IMR-90 (cell line): Measurements from ENCODE around the gene HAX1. TPM values are rescaled to one million over a fixed set of nuclear protein-coding genes. Genes with fewer than 3 reads are reported as not detected.

Experiments used
- ATAC-seq: fragments of 200-7000 bp; cut with Tn5 transposase; 2 replicates; pipeline ENCODE4 v1.9.1; 2020; ENCODE audit warnings: low read depth, mild to moderate bottlenecking, moderate library complexity
- BruUV-seq: library from RNA; stranded (reverse); fragments of 400-500 nt; replicated peaks from 2 replicates; lab custom pipeline; 2021; lab: Mats Ljungman, UMichigan
- CTCF ChIA-PET: fragments of 300-600 bp; formaldehyde crosslinking; extraction: SDS; loops from one replicate; lab custom pipeline; 2021; ENCODE audit warnings: antibody characterized with exemption; lab: Yijun Ruan, JAX
- POLR2A ChIA-PET: fragments of 300-600 bp; sonication (Branson Sonifier 250); formaldehyde crosslinking; loops from one replicate; lab custom pipeline; 2022; ENCODE audit warnings: antibody characterized with exemption; ENCODE audit not compliant: unreplicated experiment; lab: Charles Lee
- DNase-seq: peaks from one replicate; pipeline ENCODE4 v3.0.0; 2013
- H2AFZ ChIP-seq: replicated peaks from 2 replicates; pipeline ENCODE3; 2013; ENCODE audit warnings: low read length, mild to moderate bottlenecking; ENCODE audit not compliant: poor library complexity
- H2AK5ac ChIP-seq: 2 replicates; pipeline ENCODE4 v1.6.1; 2013; ENCODE audit warnings: low read depth, low read length, inconsistent platforms
- H2AK9ac ChIP-seq: replicated peaks from 2 replicates; pipeline ENCODE3; 2013; ENCODE audit warnings: mild to moderate bottlenecking, low read depth, low read length, moderate library complexity; ENCODE audit not compliant: poor library complexity
- H2BK120ac ChIP-seq: 2 replicates; pipeline ENCODE4 v1.6.1; 2013; ENCODE audit warnings: low read depth, low read length, inconsistent platforms
- H2BK15ac ChIP-seq: 3 replicates; pipeline ENCODE4 v1.6.1; 2013; ENCODE audit warnings: low read depth, low read length, inconsistent platforms
- H2BK20ac ChIP-seq: 2 replicates; pipeline ENCODE4 v1.6.1; 2013; ENCODE audit warnings: low read depth, mild to moderate bottlenecking, inconsistent platforms, low read length, moderate library complexity
- H2BK5ac ChIP-seq: 2 replicates; pipeline ENCODE4 v1.6.1; 2013; ENCODE audit warnings: mild to moderate bottlenecking, low read depth, low read length, inconsistent platforms; ENCODE audit not compliant: poor library complexity, severe bottlenecking
- H3K14ac ChIP-seq: replicated peaks from 2 replicates; pipeline ENCODE4 v1.6.1; 2013; ENCODE audit warnings: low read depth, low read length, inconsistent platforms
- H3K18ac ChIP-seq: 2 replicates; pipeline ENCODE4 v1.6.1; 2013; ENCODE audit warnings: low read depth, low read length, control low read depth
- H3K23ac ChIP-seq: 2 replicates; pipeline ENCODE4 v1.6.1; 2013; ENCODE audit warnings: low read depth, low read length, inconsistent platforms
- H3K27ac ChIP-seq: 2 replicates; pipeline ENCODE4 v1.5.1; 2013; ENCODE audit warnings: mild to moderate bottlenecking, control low read depth, low read length; ENCODE audit not compliant: insufficient read depth
- H3K27me3 ChIP-seq: 2 replicates; pipeline ENCODE4 v1.6.1; 2013; ENCODE audit warnings: low read length; ENCODE audit not compliant: control insufficient read depth, insufficient read depth
- H3K36me3 ChIP-seq: 2 replicates; pipeline ENCODE4 v1.6.1; 2013; ENCODE audit warnings: low read length, mixed read lengths; ENCODE audit not compliant: control insufficient read depth, insufficient read depth
- H3K4ac ChIP-seq: 2 replicates; pipeline ENCODE4 v1.6.1; 2013; ENCODE audit warnings: low read depth, low read length, inconsistent platforms
- H3K4me1 ChIP-seq: 2 replicates; pipeline ENCODE4 v1.6.1; 2013; ENCODE audit warnings: low read length, mixed read lengths; ENCODE audit not compliant: control insufficient read depth, insufficient read depth
- H3K4me2 ChIP-seq: 2 replicates; pipeline ENCODE4 v1.6.1; 2013; ENCODE audit warnings: low read depth, mild to moderate bottlenecking, control low read depth, low read length, moderate library complexity
- H3K4me3 ChIP-seq: 2 replicates; pipeline ENCODE4 v1.5.1; 2013; ENCODE audit warnings: low read depth, mild to moderate bottlenecking, control low read depth, low read length, moderate library complexity; ENCODE audit not compliant: insufficient read depth
- H3K56ac ChIP-seq: 2 replicates; pipeline ENCODE4 v1.6.1; 2013; ENCODE audit warnings: low read length, inconsistent platforms; ENCODE audit not compliant: insufficient read depth; ENCODE audit errors: extremely low read depth
- H3K79me1 ChIP-seq, 2 experiments: 2 replicates each; pipeline ENCODE4 v1.6.1; 2013; ENCODE audit warnings: low read length in 2 of 2, inconsistent platforms in 1 of 2, low read depth in 1 of 2
- H3K9ac ChIP-seq: 2 replicates; pipeline ENCODE4 v1.6.1; 2013; ENCODE audit warnings: low read depth, low read length, control low read depth
- H3K9me1 ChIP-seq: 2 replicates; pipeline ENCODE4 v1.6.1; 2013; ENCODE audit warnings: low read length, inconsistent platforms; ENCODE audit not compliant: insufficient read depth
- H3K9me3 ChIP-seq: 2 replicates; pipeline ENCODE4 v1.6.1; 2013; ENCODE audit warnings: low read length; ENCODE audit not compliant: control insufficient read depth, insufficient read depth
- H4K20me1 ChIP-seq: 2 replicates; pipeline ENCODE4 v1.6.1; 2013; ENCODE audit warnings: low read length, inconsistent platforms; ENCODE audit not compliant: insufficient read depth
- H4K5ac ChIP-seq: 2 replicates; pipeline ENCODE4 v1.6.1; 2013; ENCODE audit warnings: mild to moderate bottlenecking, low read depth, low read length, control low read depth
- H4K8ac ChIP-seq, 2 experiments: 2 replicates each; pipeline ENCODE4 v1.6.1; 2013; ENCODE audit warnings: low read depth in 2 of 2, low read length in 2 of 2, control low read depth in 1 of 2, inconsistent platforms in 1 of 2
- H4K91ac ChIP-seq: 2 replicates; pipeline ENCODE4 v1.6.1; 2013; ENCODE audit warnings: low read depth, low read length, inconsistent platforms; ENCODE audit not compliant: insufficient read depth
- CEBPB ChIP-seq: IDR thresholded peaks from 2 replicates; pipeline ENCODE4 v1.6.1; 2012; ENCODE audit warnings: low read depth, low read length, improper control_type of control experiment
- CHD1 ChIP-seq: IDR thresholded peaks from 2 replicates; pipeline ENCODE4 v1.6.1; 2012; ENCODE audit warnings: low read depth, low read length, improper control_type of control experiment
- FOS ChIP-seq: fragments of 150-350 bp; IDR thresholded peaks from 2 replicates; pipeline ENCODE4 v1.6.1; 2016; ENCODE audit warnings: low read depth, low read length
- MAFK ChIP-seq: IDR thresholded peaks from 2 replicates; pipeline ENCODE4 v1.6.1; 2012; ENCODE audit warnings: low read depth, low read length, improper control_type of control experiment
- MAZ ChIP-seq: IDR thresholded peaks from 2 replicates; pipeline ENCODE4 v1.6.1; 2012; ENCODE audit warnings: low read depth, mild to moderate bottlenecking, low read length, improper control_type of control experiment, moderate library complexity, borderline replicate concordance
- MXI1 ChIP-seq: IDR thresholded peaks from 2 replicates; pipeline ENCODE4 v1.6.1; 2012; ENCODE audit warnings: low read depth, mild to moderate bottlenecking, low read length, moderate library complexity, borderline replicate concordance
- NFE2L2 ChIP-seq: fragments of 150-350 bp; IDR thresholded peaks from 2 replicates; pipeline ENCODE4 v1.6.1; 2016; ENCODE audit warnings: low read depth, mild to moderate bottlenecking, low read length
- POLR2A ChIP-seq: IDR thresholded peaks from 2 replicates; pipeline ENCODE4 v1.6.1; 2012; ENCODE audit warnings: mild to moderate bottlenecking, low read depth, low read length
- RAD21 ChIP-seq: IDR thresholded peaks from 2 replicates; pipeline ENCODE4 v1.6.1; 2012; ENCODE audit warnings: low read length, improper control_type of control experiment
- RCOR1 ChIP-seq: IDR thresholded peaks from 2 replicates; pipeline ENCODE4 v1.6.1; 2012; ENCODE audit warnings: mild to moderate bottlenecking, low read length, improper control_type of control experiment; ENCODE audit not compliant: insufficient replicate concordance
- RFX5 ChIP-seq: IDR thresholded peaks from 2 replicates; pipeline ENCODE4 v1.8.0; 2012; ENCODE audit warnings: low read depth, mild to moderate bottlenecking, low read length, moderate library complexity
- SMC3 ChIP-seq: fragments of 150-350 bp; IDR thresholded peaks from 2 replicates; pipeline ENCODE4 v1.6.1; 2016; ENCODE audit warnings: low read depth, mild to moderate bottlenecking, antibody characterized with exemption, low read length, moderate library complexity
- WGBS, 2 experiments: methylation state at CpG; one replicate each; pipeline versions ENCODE4 v1.1.5 to v1.1.7; 2013; ENCODE audit warnings: missing lambda C conversion rate in 2 of 2; ENCODE audit not compliant: insufficient read length in 1 of 2; ENCODE audit errors: extremely low coverage in 2 of 2; 5-methylcytosine and 5-hydroxymethylcytosine counted together
- dilution Hi-C: fragments of 300-500 bp; cut with HindIII; formaldehyde crosslinking; loops from one replicate; pipeline ENCODE4 v1.14.3; 2018; ENCODE audit warnings: low sequenced_read_pairs; ENCODE audit not compliant: unreplicated experiment
- in situ Hi-C: fragments of 300-500 bp; cut with MboI; formaldehyde crosslinking; loops from 3 replicates; pipeline ENCODE4 v1.14.3; 2019; ENCODE audit warnings: low sequenced_read_pairs, inconsistent platforms, mixed read lengths
- intact Hi-C: fragments of 100-400 bp; cut with micrococcal nuclease; formaldehyde crosslinking; loops from 2 replicates; pipeline ENCODE4 v1.10.0; 2022
- polyA plus RNA-seq, 3 experiments: library from polyadenylated mRNA; depleted of rRNA; stranded (reverse); fragments of >200 nt; gene quantifications; 2 replicates each; pipeline ENCODE4 v1.2.3, GENCODE V29; 2012; ENCODE audit warnings: low replicate concordance in 1 of 3
- total RNA-seq: library from RNA; depleted of rRNA; stranded (reverse); fragments of >200 nt; gene quantifications from 2 replicates; pipeline ENCODE4 v1.2.3, GENCODE V29; 2012
- TF ChIP-seq, protein P1 (sequence below): fragments of 150-350 bp; IDR thresholded peaks from 2 replicates; pipeline ENCODE4 v1.6.1; 2017; ENCODE audit warnings: mild to moderate bottlenecking, antibody characterized with exemption, low read length, low read depth
- TF ChIP-seq, protein P2 (sequence below): fragments of 150-350 bp; IDR thresholded peaks from 2 replicates; pipeline ENCODE4 v1.6.1; 2016; ENCODE audit warnings: low read depth, mild to moderate bottlenecking, low read length, moderate library complexity, borderline replicate concordance
- TF ChIP-seq, protein P3 (sequence below): conservative IDR thresholded peaks from 2 replicates; pipeline ENCODE4 v1.5.1; 2012; ENCODE audit warnings: mild to moderate bottlenecking, low read depth, low read length, improper control_type of control experiment

The HAX1 gene
- total and polyA plus RNA-seq, 2 of the 4 experiments (the other 2 are of a cell fraction): 117 to 146 TPM

DNA sequence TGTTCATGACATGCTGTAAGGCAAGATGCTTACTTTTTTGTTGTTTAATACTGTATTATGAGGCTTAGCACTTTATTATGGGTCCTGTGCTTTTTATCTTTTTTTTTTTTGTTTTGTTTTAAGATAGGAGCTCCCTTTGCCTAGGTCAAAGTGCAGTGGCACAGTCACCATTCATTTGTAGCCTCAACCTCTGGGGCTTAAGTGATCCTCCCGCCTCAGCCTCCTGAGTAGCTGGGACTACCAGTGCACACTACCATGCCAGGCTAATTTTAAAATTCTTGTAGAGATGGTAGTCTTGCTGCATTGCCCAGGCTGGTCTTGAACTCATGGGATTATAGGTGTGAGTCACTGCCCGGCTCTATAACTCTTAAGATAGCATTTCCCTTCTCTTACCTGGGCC is 47.1 kb upstream of the HAX1 start:
- ATAC-seq (no peak), DNase-seq (no peak)
- POLR2A ChIA-PET: no interaction called here
- no TSS peak for BruUV-seq
- no peak for TF ChIP-seq SMC3
- TF ChIP-seq RFX5: no peak
- no peak for TF ChIP-seq CHD1
- TF ChIP-seq, protein P1, sequence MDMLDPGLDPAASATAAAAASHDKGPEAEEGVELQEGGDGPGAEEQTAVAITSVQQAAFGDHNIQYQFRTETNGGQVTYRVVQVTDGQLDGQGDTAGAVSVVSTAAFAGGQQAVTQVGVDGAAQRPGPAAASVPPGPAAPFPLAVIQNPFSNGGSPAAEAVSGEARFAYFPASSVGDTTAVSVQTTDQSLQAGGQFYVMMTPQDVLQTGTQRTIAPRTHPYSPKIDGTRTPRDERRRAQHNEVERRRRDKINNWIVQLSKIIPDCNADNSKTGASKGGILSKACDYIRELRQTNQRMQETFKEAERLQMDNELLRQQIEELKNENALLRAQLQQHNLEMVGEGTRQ: no peak
- TF ChIP-seq MXI1: no peak
- no peak for TF ChIP-seq NFE2L2
- no peak for TF ChIP-seq FOS
- TF ChIP-seq MAZ: no peak
- no peak for TF ChIP-seq POLR2A
- TF ChIP-seq, protein P2, sequence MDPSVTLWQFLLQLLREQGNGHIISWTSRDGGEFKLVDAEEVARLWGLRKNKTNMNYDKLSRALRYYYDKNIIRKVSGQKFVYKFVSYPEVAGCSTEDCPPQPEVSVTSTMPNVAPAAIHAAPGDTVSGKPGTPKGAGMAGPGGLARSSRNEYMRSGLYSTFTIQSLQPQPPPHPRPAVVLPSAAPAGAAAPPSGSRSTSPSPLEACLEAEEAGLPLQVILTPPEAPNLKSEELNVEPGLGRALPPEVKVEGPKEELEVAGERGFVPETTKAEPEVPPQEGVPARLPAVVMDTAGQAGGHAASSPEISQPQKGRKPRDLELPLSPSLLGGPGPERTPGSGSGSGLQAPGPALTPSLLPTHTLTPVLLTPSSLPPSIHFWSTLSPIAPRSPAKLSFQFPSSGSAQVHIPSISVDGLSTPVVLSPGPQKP: no peak
- no peak for TF ChIP-seq RCOR1
- TF ChIP-seq RAD21: no peak
- no peak for TF ChIP-seq MAFK
- no peak for TF ChIP-seq CEBPB
- TF ChIP-seq, protein P3, sequence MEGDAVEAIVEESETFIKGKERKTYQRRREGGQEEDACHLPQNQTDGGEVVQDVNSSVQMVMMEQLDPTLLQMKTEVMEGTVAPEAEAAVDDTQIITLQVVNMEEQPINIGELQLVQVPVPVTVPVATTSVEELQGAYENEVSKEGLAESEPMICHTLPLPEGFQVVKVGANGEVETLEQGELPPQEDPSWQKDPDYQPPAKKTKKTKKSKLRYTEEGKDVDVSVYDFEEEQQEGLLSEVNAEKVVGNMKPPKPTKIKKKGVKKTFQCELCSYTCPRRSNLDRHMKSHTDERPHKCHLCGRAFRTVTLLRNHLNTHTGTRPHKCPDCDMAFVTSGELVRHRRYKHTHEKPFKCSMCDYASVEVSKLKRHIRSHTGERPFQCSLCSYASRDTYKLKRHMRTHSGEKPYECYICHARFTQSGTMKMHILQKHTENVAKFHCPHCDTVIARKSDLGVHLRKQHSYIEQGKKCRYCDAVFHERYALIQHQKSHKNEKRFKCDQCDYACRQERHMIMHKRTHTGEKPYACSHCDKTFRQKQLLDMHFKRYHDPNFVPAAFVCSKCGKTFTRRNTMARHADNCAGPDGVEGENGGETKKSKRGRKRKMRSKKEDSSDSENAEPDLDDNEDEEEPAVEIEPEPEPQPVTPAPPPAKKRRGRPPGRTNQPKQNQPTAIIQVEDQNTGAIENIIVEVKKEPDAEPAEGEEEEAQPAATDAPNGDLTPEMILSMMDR: no peak
- Histone ChIP-seq H3K9me3 (no peaks in the 10 kb centered on the region), H4K5ac (no peak overlapping the region), H2AFZ (no peak overlapping the region), H2BK20ac (no peak overlapping the region), H3K14ac (no peak overlapping the region), H3K79me1 (peaks cover 12 to 46% of the 10 kb centered on the region in 2 experiments), H3K18ac (no peak overlapping the region), H3K36me3 (peaks cover 40% of the 10 kb centered on the region), H3K4ac (no peak overlapping the region), H2AK5ac (no peak overlapping the region), H3K56ac (no peak overlapping the region), H3K9ac (no peak overlapping the region), H2BK120ac (no peak overlapping the region), H2AK9ac (no peak overlapping the region), H4K20me1 (peaks cover 60% of the 10 kb centered on the region), H2BK15ac (no peak overlapping the region), H4K91ac (no peak overlapping the region), H3K4me3 (no peak overlapping the region), H2BK5ac (no peak overlapping the region), H3K27me3 (no peaks in the 10 kb centered on the region), H4K8ac (no peak overlapping the region), H3K9me1 (0 out of 2 replicates have a peak, but pooled peaks cover 2% of the 10 kb centered on the region), H3K23ac (no peak overlapping the region; the same call in 1 of the 2 replicates), H3K4me2 (no peak overlapping the region), H3K4me1 (no peaks in the 10 kb centered on the region; the same call in 1 of the 2 replicates), H3K27ac (no peak overlapping the region)
- intact Hi-C loops: no loop called here
- no CpG with 5 or more reads among the region's 2 CpGs for WGBS, 2 experiments
- CTCF ChIA-PET: no interaction called here
- dilution Hi-C loops: no loop called here
- in situ Hi-C loops: no loop called here
